OCI-M1 (cell line): Measurements from ENCODE around the gene USP24.

Source experiments
- DNase-seq: peaks from one replicate; lab custom pipeline; 2025; lab: John Stamatoyannopoulos, UW

The USP24 gene, protein sequence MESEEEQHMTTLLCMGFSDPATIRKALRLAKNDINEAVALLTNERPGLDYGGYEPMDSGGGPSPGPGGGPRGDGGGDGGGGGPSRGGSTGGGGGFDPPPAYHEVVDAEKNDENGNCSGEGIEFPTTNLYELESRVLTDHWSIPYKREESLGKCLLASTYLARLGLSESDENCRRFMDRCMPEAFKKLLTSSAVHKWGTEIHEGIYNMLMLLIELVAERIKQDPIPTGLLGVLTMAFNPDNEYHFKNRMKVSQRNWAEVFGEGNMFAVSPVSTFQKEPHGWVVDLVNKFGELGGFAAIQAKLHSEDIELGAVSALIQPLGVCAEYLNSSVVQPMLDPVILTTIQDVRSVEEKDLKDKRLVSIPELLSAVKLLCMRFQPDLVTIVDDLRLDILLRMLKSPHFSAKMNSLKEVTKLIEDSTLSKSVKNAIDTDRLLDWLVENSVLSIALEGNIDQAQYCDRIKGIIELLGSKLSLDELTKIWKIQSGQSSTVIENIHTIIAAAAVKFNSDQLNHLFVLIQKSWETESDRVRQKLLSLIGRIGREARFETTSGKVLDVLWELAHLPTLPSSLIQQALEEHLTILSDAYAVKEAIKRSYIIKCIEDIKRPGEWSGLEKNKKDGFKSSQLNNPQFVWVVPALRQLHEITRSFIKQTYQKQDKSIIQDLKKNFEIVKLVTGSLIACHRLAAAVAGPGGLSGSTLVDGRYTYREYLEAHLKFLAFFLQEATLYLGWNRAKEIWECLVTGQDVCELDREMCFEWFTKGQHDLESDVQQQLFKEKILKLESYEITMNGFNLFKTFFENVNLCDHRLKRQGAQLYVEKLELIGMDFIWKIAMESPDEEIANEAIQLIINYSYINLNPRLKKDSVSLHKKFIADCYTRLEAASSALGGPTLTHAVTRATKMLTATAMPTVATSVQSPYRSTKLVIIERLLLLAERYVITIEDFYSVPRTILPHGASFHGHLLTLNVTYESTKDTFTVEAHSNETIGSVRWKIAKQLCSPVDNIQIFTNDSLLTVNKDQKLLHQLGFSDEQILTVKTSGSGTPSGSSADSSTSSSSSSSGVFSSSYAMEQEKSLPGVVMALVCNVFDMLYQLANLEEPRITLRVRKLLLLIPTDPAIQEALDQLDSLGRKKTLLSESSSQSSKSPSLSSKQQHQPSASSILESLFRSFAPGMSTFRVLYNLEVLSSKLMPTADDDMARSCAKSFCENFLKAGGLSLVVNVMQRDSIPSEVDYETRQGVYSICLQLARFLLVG (N-terminal part only)

DNA sequence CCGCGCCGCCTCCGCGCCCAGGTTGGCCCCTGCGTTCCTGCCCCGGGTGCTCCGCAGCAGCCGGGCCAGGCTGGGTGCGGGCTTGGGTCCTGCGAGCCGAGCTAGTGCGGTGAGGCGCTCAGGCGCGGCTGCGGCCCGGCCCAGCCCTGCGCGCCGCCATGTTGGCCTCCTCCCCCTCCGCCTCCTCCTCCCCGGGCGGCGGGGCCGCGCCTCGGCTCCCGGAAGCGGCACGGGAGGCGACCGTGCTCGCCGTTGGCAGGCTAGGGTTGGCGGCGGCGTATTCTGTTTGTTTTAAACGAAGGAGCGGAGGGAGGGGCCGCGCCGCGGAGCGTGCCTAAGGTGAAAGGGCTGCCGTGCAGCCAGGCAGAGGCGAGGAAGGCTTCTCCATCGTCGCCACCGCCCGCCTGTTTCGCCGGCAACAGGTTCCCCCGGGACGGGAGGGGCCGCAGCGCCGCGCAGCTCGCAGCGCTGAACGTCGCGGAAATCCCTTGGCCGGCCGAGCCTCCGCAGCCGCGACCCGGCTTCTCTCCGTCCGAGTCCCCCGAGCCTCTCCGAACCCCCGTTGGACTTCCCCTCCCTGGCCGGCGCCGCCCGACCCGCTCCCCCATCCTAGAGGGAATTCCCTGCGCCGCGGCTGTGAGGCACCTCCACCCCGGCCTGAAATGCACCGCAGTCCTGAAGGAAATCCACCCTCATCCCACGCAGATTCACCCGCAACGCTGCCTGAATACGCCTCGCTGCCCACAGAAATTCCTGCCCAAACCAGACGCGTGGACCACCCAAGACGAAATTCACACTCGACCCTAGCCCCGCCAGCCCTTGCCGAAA, at the start of gene USP24:
Gene USP24, minus strand, starts transcription at position 171 of the 828 bp plus-strand sequence. CDS start 251 bp downstream, outside the sequence.
- DNase-seq, result peak; percentile 79

- DNase-seq, result no peak
Measured at GRCh38 chr1:55262822-55263221, 47.7 kb upstream of the USP24 start.

DNA sequence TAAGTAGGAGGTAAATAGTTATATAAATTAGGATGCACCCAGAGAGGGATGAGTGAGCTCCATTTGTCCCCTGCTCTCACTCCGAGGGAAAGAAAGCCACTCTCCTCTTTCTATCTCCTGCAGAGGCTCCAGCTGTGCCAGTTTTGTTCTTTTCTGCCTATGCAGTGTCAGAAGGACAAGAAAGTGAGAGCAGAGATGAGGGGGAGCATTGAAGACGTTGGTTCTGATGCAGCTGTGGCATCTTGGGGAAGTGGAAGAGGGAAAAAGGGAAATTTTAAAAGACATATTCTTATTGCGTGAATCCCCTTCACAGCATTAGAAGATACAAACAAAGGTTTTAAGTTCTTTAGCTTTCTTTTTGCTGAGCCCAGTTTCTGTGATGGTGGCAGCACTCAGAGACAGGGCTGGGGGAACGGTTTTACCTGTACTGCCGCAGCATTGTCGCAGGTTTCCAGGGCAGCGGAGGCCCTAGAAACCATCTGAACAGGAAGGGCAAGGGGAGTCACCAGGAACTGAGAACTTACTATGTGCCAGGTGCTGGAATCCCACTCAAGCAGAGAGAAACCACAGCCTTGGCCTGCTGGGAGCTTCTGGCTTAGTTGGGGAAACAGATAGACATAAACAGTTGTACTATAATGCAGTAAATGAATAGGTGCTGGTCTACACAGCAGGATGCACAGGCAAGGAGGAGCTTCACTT, 44.9 kb upstream of the USP24 start:
- no peak for DNase-seq

DNA sequence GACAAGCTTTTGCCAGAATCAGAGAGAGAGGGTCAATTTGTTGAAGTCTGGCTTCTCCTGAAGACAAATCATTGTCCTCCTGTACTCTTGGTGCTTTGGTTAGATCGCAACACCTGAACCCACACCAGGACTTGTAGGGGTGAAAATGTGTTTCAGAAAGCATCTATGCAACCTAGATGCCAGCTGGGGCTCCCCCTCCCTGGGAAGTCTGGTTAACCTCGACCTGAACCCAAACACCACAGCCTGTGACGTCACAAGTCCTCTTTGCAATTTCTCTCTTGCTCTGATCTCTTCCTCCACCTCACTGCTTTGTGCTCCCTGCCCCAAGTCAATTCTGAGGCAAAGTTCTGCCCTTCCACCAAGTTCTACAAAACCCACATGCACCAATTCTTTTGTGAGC, 42.8 kb upstream of the USP24 start:
- DNase-seq, result no peak

DNA sequence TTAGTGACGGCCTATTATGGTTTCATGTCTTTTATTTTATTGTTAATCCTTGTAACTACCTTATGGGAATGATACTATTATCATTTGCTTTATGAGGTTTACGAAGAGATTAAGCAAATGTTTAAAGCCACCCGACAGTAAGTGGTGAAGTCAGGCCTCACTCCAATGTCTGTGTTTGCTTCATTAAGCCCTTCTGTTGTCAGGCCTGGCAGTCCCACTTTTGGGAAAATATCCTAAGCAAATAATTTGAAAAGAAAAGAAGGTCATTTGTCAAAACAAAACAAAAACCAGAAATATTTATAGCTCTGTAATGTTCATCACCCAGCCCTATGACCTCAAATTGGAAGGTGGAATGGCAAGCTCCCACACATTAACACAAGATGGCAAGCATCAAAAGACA, 40.7 kb upstream of the USP24 start:
- no peak for DNase-seq

- no peak for DNase-seq
Measured at GRCh38 chr1:55252942-55253589, 37.9 kb upstream of the USP24 start.

DNA sequence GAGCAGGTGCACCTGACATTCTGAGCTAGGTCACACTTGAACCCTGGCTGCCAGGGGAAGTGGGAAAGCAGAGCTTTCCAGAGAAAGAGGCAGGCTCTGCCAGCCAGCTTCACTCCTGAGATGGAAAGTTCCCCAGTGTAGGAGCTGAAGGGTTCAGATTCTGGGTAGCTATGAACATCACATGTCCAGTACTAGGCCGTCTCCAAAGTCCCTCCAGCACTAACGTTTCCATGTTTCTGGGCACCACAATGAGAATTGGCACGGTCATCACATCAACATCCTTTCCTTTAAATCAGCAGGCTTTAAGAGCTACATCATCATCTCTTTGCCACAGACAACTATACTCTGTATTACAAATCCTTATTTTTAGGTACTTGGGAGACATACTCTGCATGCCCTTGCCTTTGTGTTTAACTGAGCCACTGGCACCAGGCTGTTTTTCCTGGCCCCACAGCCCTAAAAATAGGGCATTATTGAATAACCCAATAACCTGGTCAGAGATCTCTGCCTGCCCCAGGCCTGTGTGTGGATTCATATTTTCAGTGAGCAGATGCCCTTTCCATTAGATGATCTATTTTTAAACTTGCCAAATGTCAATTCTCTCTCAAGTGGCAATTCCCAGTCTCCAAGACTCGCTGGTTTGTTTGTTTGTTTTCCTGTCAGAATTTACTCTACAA, 35.4 kb upstream of the USP24 start:
- DNase-seq, result no peak

DNA sequence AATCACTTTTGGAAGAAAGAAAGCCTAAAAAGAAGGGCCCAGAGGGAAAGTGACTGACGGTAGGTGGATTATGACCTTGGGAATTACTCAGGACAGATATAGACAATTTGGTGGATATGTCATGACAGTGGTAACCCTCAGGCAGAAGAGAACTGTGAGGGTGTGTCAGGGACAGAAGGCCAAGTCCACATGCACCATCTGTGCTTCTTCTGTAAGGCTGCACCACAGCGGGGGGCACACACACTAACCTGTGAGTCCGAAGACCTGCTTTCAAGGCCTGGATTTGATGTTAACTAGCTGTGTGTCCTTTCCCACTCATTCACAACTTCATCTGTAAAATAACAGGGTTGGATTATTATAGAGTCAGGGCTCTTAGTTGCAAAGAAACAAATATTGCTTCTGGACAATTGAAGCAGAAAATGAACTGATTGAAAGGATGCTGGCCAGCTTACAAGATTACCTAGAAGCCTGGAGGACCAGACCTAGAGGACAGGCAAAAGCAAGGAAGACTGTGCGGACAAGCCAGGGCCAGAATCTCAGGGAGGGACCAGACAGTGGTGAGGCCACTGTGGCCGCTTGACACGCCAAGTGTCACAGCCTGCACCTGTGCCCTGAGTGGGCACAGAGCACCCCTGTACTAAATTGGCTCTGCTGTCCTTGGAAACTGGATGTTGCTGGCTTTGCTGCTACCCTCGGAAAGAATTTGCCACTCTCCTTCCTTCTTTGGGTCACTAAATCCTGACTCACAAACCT, 34.7 kb upstream of the USP24 start:
- DNase-seq, result no peak

GRCh38 chr1:55246896-55247295, 31.7 kb upstream of the USP24 start:
- DNase-seq, result no peak

DNA sequence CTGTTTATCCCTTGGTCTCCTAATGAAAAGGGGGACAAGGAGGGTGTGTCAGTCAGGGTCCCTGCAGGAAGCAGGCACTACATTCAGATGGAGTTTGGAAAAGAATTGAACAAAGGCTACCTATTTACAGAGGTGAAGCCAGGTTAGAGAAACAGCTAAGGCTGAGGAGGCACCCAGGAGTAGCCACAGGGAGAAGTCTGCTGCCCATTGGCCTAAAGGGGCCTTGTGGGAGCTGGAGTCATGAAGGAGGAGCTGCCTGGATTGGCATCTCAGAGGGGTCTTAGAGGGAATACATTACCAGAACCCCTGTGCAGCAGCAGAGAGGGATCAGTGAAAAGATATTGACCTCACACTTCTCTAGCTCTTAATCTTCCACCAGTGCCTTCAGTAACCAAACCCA, 31.2 kb upstream of the USP24 start:
- no peak for DNase-seq

GRCh38 chr1:55245781-55246180, 30.6 kb upstream of the USP24 start:
- no peak for DNase-seq

GRCh38 chr1:55244476-55245099, 29.4 kb upstream of the USP24 start:
- DNase-seq, result peak; percentile 83

DNA sequence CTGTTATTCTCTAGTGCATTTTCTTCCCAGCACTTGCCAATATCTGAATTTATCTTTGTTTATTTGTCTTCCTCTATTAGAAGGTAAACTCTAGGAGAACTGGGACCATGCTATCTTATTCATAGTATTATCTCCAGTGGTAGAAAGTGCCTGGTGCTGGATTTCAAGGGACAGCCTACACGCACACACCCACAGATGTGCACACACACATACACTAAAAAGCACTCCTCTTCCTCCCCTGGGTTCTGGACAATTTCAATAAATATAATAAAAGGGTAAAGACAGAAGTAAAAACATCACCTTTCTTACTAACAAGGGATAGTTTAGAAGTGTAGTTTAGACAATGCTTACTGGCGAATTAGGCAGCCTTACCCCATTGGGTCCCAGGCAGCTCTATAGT, 28.5 kb upstream of the USP24 start:
- DNase-seq, result no peak

- no peak for DNase-seq
Measured at GRCh38 chr1:55239548-55239947, 24.4 kb upstream of the USP24 start.

DNA sequence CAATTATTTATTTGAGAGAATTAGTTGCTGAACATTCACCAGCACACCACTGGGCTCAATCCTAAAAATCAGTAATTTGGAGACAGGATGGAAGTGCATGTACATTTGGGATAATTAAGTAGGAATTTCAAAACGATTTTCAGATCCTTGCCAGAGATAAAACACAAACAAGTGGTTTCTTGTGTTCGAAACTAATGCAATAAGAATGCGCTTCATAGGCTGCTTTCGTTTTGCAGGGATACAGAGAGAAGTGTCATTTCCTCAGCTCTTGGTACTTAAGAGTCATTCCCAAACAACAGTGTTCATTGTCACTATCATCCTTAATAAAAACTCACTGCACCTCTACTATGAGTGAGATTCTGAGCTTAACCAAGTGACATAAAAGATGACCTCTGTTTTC, 20.6 kb upstream of the USP24 start:
- no peak for DNase-seq

- no peak for DNase-seq
Measured at GRCh38 chr1:55234016-55234415, 18.9 kb upstream of the USP24 start.

GRCh38 chr1:55233145-55233777, 18.1 kb upstream of the USP24 start:
- no peak for DNase-seq
